ENCODE data around the gene MITF.

- TF ChIP-seq, protein P1, sequence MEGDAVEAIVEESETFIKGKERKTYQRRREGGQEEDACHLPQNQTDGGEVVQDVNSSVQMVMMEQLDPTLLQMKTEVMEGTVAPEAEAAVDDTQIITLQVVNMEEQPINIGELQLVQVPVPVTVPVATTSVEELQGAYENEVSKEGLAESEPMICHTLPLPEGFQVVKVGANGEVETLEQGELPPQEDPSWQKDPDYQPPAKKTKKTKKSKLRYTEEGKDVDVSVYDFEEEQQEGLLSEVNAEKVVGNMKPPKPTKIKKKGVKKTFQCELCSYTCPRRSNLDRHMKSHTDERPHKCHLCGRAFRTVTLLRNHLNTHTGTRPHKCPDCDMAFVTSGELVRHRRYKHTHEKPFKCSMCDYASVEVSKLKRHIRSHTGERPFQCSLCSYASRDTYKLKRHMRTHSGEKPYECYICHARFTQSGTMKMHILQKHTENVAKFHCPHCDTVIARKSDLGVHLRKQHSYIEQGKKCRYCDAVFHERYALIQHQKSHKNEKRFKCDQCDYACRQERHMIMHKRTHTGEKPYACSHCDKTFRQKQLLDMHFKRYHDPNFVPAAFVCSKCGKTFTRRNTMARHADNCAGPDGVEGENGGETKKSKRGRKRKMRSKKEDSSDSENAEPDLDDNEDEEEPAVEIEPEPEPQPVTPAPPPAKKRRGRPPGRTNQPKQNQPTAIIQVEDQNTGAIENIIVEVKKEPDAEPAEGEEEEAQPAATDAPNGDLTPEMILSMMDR (IDR thresholded peaks at IDR 0.05; ENCODE audit: poor library complexity, severe bottlenecking), result no peak
- TF ChIP-seq MXI1 (conservative IDR thresholded peaks at IDR 0.05; ENCODE audit: poor library complexity, severe bottlenecking), result no peak
- no peak for TF ChIP-seq EZH2 (IDR thresholded peaks at IDR 0.05; ENCODE audit: borderline replicate concordance, insufficient read depth, low read length, poor library complexity, severe bottlenecking)
- TF ChIP-seq SMC3 (conservative IDR thresholded peaks at IDR 0.05; ENCODE audit: poor library complexity), result no peak
- TF ChIP-seq RAD21 (conservative IDR thresholded peaks at IDR 0.05), result no peak
Measured at GRCh38 chr3:69959581-69959980, 220.3 kb downstream of the MITF start.
